ENCODE measurements around the gene GMEB2.

GMEB2 gene

GRCh38 chr20:63578224-63579016, 48.5 kb downstream of the GMEB2 start:
- peak overlapping the region; percentile 5; the same call in 1 of the 2 replicates for H3K27ac ChIP-seq
- TF ChIP-seq CTCF (conservative IDR thresholded peaks at IDR 0.05): no peak

GRCh38 chr20:63577317-63577894, 49.5 kb downstream of the GMEB2 start:
- H3K27ac ChIP-seq: peak overlapping the region; percentile 67
- no peak for TF ChIP-seq CTCF (conservative IDR thresholded peaks at IDR 0.05)

- peak overlapping the region; percentile 67 for H3K27ac ChIP-seq
- no peak for TF ChIP-seq CTCF (conservative IDR thresholded peaks at IDR 0.05)
Measured at GRCh38 chr20:63576311-63576710, 50.6 kb downstream of the GMEB2 start.

GRCh38 chr20:63574829-63575743, 51.8 kb downstream of the GMEB2 start:
- H3K27ac ChIP-seq: peak overlapping the region; percentile 80; the same call in 1 of the 2 replicates

GRCh38 chr20:63574156-63574828, 52.6 kb downstream of the GMEB2 start, which contains the start of gene HELZ2:
HELZ2 (minus strand) TSS chr20:63574239; CDS start chr20:63572385, 1,854 bp downstream.
- no peak for TF ChIP-seq CTCF (conservative IDR thresholded peaks at IDR 0.05)
- peak within 1 kb of the TSS; percentile 80 for H3K27ac ChIP-seq

More at GRCh38 chr20:63574829-63575743, 51.8 kb downstream of the GMEB2 start:
- no peak for TF ChIP-seq CTCF (conservative IDR thresholded peaks at IDR 0.05)

GRCh38 chr20:63573647-63574131, 53.2 kb downstream of the GMEB2 start:
- peak overlapping the region; percentile 80; the same call in 1 of the 2 replicates for H3K27ac ChIP-seq
- no peak for TF ChIP-seq CTCF (conservative IDR thresholded peaks at IDR 0.05)
